HG02571 (cell line): ENCODE data around the gene ZNF433.
"Not testable (repeated sequence)": the region's sequence is repeated elsewhere in the genome, so short reads cannot be mapped to it uniquely, and the experiment has no call there.

Experiments used
- ATAC-seq: cut with Tn5 transposase; IDR thresholded peaks from one replicate; pipeline ENCODE4 v1.9.1; 2021; ENCODE audit warnings: mild to moderate bottlenecking, moderate library complexity; ENCODE audit not compliant: unreplicated experiment

Gene ZNF433

GRCh38 chr19:11991921-11992320 is 43.6 kb downstream of the ZNF433 start:
- not testable (repeated sequence) for ATAC-seq

- ATAC-seq, result no peak
Measured at GRCh38 chr19:11989112-11989456, 46.4 kb downstream of the ZNF433 start.

- peak; percentile 76 for ATAC-seq
Measured at GRCh38 chr19:11987405-11988281, 47.8 kb downstream of the ZNF433 start.

GRCh38 chr19:11986754-11987153 is 48.7 kb downstream of the ZNF433 start:
- ATAC-seq, result no peak

GRCh38 chr19:11984986-11985385 is 50.5 kb downstream of the ZNF433 start:
- no peak for ATAC-seq

- no peak for ATAC-seq
Measured at GRCh38 chr19:11982526-11982925, 53.0 kb downstream of the ZNF433 start.

- ATAC-seq, result no peak
Measured at GRCh38 chr19:11979527-11979926, 56.0 kb downstream of the ZNF433 start.

- no peak for ATAC-seq
Measured at GRCh38 chr19:11978492-11979100, 56.9 kb downstream of the ZNF433 start.

- no peak for ATAC-seq
Measured at GRCh38 chr19:11973019-11973810, 62.3 kb downstream of the ZNF433 start.

- no peak for ATAC-seq
Measured at GRCh38 chr19:11971041-11971440, 64.4 kb downstream of the ZNF433 start.

GRCh38 chr19:11970174-11970573 is 65.3 kb downstream of the ZNF433 start:
- ATAC-seq, result no peak

- peak; percentile 86 for ATAC-seq
Measured at GRCh38 chr19:11964858-11965645, 70.4 kb downstream of the ZNF433 start, which contains the start of gene ZNF763. ZNF763 (plus strand) TSS chr19:11965040; CDS start chr19:11965209, 169 bp downstream.
